Mesenchymal stem cell (in vitro differentiated cells and primary cell): ENCODE measurements around the gene WWOX.

Experiments used
- DNase-seq: peaks from one replicate; pipeline ENCODE4 v3.0.0-alpha.2; 2013
- H2AFZ ChIP-seq: one replicate; pipeline ENCODE4 v1.6.1; 2013; ENCODE audit warnings: low read depth, mild to moderate bottlenecking, control low read depth, inconsistent platforms, low read length, moderate library complexity
- H2AK5ac ChIP-seq: 2 replicates; pipeline ENCODE4 v1.6.1; 2013; ENCODE audit warnings: low read length, moderate library complexity, mild to moderate bottlenecking, inconsistent platforms; ENCODE audit not compliant: severe bottlenecking
- H2BK120ac ChIP-seq: one replicate; pipeline ENCODE4 v1.6.1; 2013; ENCODE audit warnings: low read depth, mild to moderate bottlenecking, inconsistent platforms, low read length, moderate library complexity
- H2BK12ac ChIP-seq, 2 experiments: one replicate each; pipeline ENCODE4 v1.6.1; 2013; ENCODE audit warnings: inconsistent platforms in 2 of 2, low read length in 2 of 2, mild to moderate bottlenecking in 2 of 2, moderate library complexity in 2 of 2, control low read depth in 1 of 2
- H2BK15ac ChIP-seq: one replicate; pipeline ENCODE4 v1.6.1; 2013; ENCODE audit warnings: mild to moderate bottlenecking, low read depth, inconsistent platforms; ENCODE audit not compliant: poor library complexity, severe bottlenecking
- H2BK5ac ChIP-seq: 2 replicates; pipeline ENCODE4 v1.6.1; 2013; ENCODE audit warnings: low read depth, mild to moderate bottlenecking, low read length, control low read depth, inconsistent platforms; ENCODE audit not compliant: poor library complexity, severe bottlenecking
- H3K14ac ChIP-seq, 2 experiments: one replicate each; pipeline ENCODE4 v1.6.1; 2013; ENCODE audit warnings: inconsistent platforms in 2 of 2, low read length in 2 of 2, control low read depth in 1 of 2, mild to moderate bottlenecking in 1 of 2, moderate library complexity in 1 of 2
- H3K18ac ChIP-seq, 2 experiments: one replicate each; pipeline ENCODE4 v1.6.1; 2013; ENCODE audit warnings: inconsistent platforms in 2 of 2, low read length in 2 of 2, control low read depth in 1 of 2, low read depth in 1 of 2, mild to moderate bottlenecking in 1 of 2
- H3K23ac ChIP-seq, 2 experiments: one replicate each; pipeline ENCODE4 v1.6.1; 2013; ENCODE audit warnings: inconsistent platforms in 2 of 2, low read length in 2 of 2, mild to moderate bottlenecking in 2 of 2, moderate library complexity in 2 of 2, control low read depth in 1 of 2
- H3K27ac ChIP-seq: 2 replicates; pipeline ENCODE4 v1.5.1; 2013; ENCODE audit warnings: mild to moderate bottlenecking, moderate library complexity, low read length, control low read depth, inconsistent platforms; ENCODE audit not compliant: poor library complexity, severe bottlenecking
- H3K27me3 ChIP-seq, 2 experiments: 2 replicates each; pipeline versions ENCODE4 v1.6.1 to v1.7.0; 2013; ENCODE audit warnings: low read length in 2 of 2, mild to moderate bottlenecking in 2 of 2, moderate library complexity in 2 of 2, control low read depth in 1 of 2, inconsistent platforms in 1 of 2; ENCODE audit not compliant: control insufficient read depth in 1 of 2, insufficient read depth in 1 of 2
- H3K36me3 ChIP-seq, 2 experiments: 2 replicates each; pipeline versions ENCODE4 v1.6.1 to v1.7.0; 2013; ENCODE audit warnings: low read length in 2 of 2, control low read depth in 1 of 2, inconsistent platforms in 1 of 2, low read depth in 1 of 2, mild to moderate bottlenecking in 1 of 2; ENCODE audit not compliant: insufficient read depth in 2 of 2, control insufficient read depth in 1 of 2
- H3K4ac ChIP-seq, 2 experiments: one replicate each; pipeline ENCODE4 v1.6.1; 2013; ENCODE audit warnings: inconsistent platforms in 2 of 2, low read length in 2 of 2, mild to moderate bottlenecking in 2 of 2, moderate library complexity in 2 of 2, control low read depth in 1 of 2, low read depth in 1 of 2
- H3K4me1 ChIP-seq: 2 replicates; pipeline ENCODE4 v1.6.1; 2013; ENCODE audit warnings: low read depth, low read length, control low read depth; ENCODE audit not compliant: control insufficient read depth, insufficient read depth
- H3K4me2 ChIP-seq: 2 replicates; pipeline ENCODE4 v1.6.1; 2013; ENCODE audit warnings: low read length, mild to moderate bottlenecking, inconsistent platforms; ENCODE audit not compliant: poor library complexity, severe bottlenecking
- H3K4me3 ChIP-seq, 2 experiments: 2 replicates each; pipeline versions ENCODE4 v1.5.1 to v1.7.0; 2013; ENCODE audit warnings: low read length in 2 of 2, mild to moderate bottlenecking in 2 of 2, control low read depth in 1 of 2, low read depth in 1 of 2; ENCODE audit not compliant: insufficient read depth in 1 of 2
- H3K79me1 ChIP-seq: replicated peaks from 2 replicates; pipeline ENCODE4 v1.6.1; 2013; ENCODE audit warnings: mild to moderate bottlenecking, control low read depth, low read length, inconsistent platforms; ENCODE audit not compliant: poor library complexity, severe bottlenecking
- H3K9ac ChIP-seq: 2 replicates; pipeline ENCODE4 v1.7.0; 2013; ENCODE audit warnings: mild to moderate bottlenecking, low read length, moderate library complexity
- H3K9me3 ChIP-seq: 2 replicates; pipeline ENCODE4 v1.7.0; 2013; ENCODE audit warnings: mild to moderate bottlenecking, low read length; ENCODE audit not compliant: control insufficient read depth
- H4K8ac ChIP-seq: one replicate; pipeline ENCODE4 v1.6.1; 2013; ENCODE audit warnings: inconsistent platforms, mild to moderate bottlenecking, low read length, moderate library complexity
- H4K91ac ChIP-seq: one replicate; pipeline ENCODE4 v1.6.1; 2013; ENCODE audit warnings: mild to moderate bottlenecking, low read length, inconsistent platforms
- WGBS: methylation state at CpG from one replicate; pipeline ENCODE4 v1.1.7; 2013; ENCODE audit warnings: mixed read lengths; 5-methylcytosine and 5-hydroxymethylcytosine counted together

WWOX gene

GRCh38 chr16:79150151-79150550 lies 1050.7 kb downstream of the WWOX start:
- WGBS = 90% methylated on average over 1 of the region's 1 CpG

GRCh38 chr16:79150632-79151310 lies 1051.3 kb downstream of the WWOX start:
- Histone ChIP-seq H3K18ac (no peak overlapping the region), H3K27ac (no peak overlapping the region), H3K4me1 (no peaks in the 10 kb centered on the region), H2AK5ac (no peak overlapping the region), H3K4ac (no peak overlapping the region), H3K36me3 (no peaks in the 10 kb centered on the region), H3K27me3 (no peaks in the 10 kb centered on the region), H4K8ac (no peak overlapping the region), H3K9ac (no peak overlapping the region), H3K23ac (no peak overlapping the region), H3K9me3 (no peaks in the 10 kb centered on the region), H2BK12ac (no peak overlapping the region), H2BK15ac (no peak overlapping the region), H3K79me1 (no peaks in the 10 kb centered on the region), H4K91ac (no peak overlapping the region), H3K14ac (no peak overlapping the region), H3K4me2 (no peak overlapping the region), H2BK120ac (no peak overlapping the region), H3K4me3 (no peak overlapping the region), H2AFZ (no peak overlapping the region), H2BK5ac (no peak overlapping the region)
- no peak for DNase-seq
- 88% methylated on average over 13 of the region's 13 CpGs for WGBS

More at GRCh38 chr16:79150151-79150550, 1050.7 kb downstream of the WWOX start:
- no peaks in the 10 kb centered on the region for H3K4me1 ChIP-seq
- no peak overlapping the region for H2BK15ac ChIP-seq
- H3K4ac ChIP-seq = no peak overlapping the region
- H4K8ac ChIP-seq = no peak overlapping the region
- H3K79me1 ChIP-seq = no peaks in the 10 kb centered on the region
- H3K9me3 ChIP-seq = no peaks in the 10 kb centered on the region
- no peak overlapping the region for H3K4me2 ChIP-seq
- H2BK5ac ChIP-seq = no peak overlapping the region
- H3K4me3 ChIP-seq = no peak overlapping the region
- H2AFZ ChIP-seq = no peak overlapping the region
- H2BK120ac ChIP-seq = no peak overlapping the region
- H3K14ac ChIP-seq = no peak overlapping the region
- H3K27me3 ChIP-seq = no peaks in the 10 kb centered on the region
- H3K18ac ChIP-seq = no peak overlapping the region
- H2AK5ac ChIP-seq = no peak overlapping the region
- H3K9ac ChIP-seq = no peak overlapping the region
- no peak overlapping the region for H3K23ac ChIP-seq
- no peak for DNase-seq
- no peaks in the 10 kb centered on the region for H3K36me3 ChIP-seq
- no peak overlapping the region for H2BK12ac ChIP-seq
- H4K91ac ChIP-seq = no peak overlapping the region
- no peak overlapping the region for H3K27ac ChIP-seq

DNA sequence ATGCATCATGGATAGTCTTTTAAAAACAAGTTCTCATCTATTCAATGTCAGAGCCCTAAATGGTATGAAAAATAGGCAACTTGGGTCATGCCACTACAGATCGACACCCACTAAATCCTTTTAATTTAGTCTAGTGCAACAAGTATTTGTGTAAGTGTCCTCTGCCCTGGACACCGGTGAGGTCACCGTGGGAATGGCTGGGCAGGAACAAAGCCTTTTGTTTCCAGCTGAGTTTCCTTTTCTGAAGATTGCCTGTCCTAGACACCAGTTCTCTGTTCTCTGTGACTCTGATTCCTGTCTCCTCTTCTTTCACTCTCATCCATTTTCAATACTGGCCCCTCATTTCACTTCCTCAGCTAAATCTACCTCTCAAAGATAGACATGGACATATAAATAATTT lies 1054.6 kb downstream of the WWOX start:
- Histone ChIP-seq H2BK12ac (no peak overlapping the region), H2AK5ac (no peak overlapping the region), H4K91ac (no peak overlapping the region), H3K36me3 (no peaks in the 10 kb centered on the region), H2AFZ (no peak overlapping the region), H3K23ac (no peak overlapping the region), H3K9ac (no peak overlapping the region), H3K4ac (no peak overlapping the region), H3K79me1 (no peaks in the 10 kb centered on the region), H3K18ac (no peak overlapping the region), H4K8ac (no peak overlapping the region), H3K14ac (no peak overlapping the region), H3K27me3 (peaks cover 0 to 4% of the 10 kb centered on the region in 2 experiments), H3K4me3 (no peak overlapping the region), H3K9me3 (no peaks in the 10 kb centered on the region), H3K4me2 (no peak overlapping the region), H2BK120ac (no peak overlapping the region), H2BK15ac (no peak overlapping the region), H2BK5ac (no peak overlapping the region), H3K27ac (no peak overlapping the region), H3K4me1 (no peaks in the 10 kb centered on the region)
- 86% methylated on average over 3 of the region's 3 CpGs for WGBS
- no peak for DNase-seq

GRCh38 chr16:79155471-79155870 lies 1056.0 kb downstream of the WWOX start:
- H3K9me3 ChIP-seq = no peaks in the 10 kb centered on the region
- H3K9ac ChIP-seq = no peak overlapping the region
- DNase-seq = no peak
- no peak overlapping the region for H2BK5ac ChIP-seq
- H2BK120ac ChIP-seq = no peak overlapping the region
- H3K4me3 ChIP-seq = no peak overlapping the region
- H3K79me1 ChIP-seq = no peaks in the 10 kb centered on the region
- H3K4me2 ChIP-seq = no peak overlapping the region
- no peak overlapping the region for H2AFZ ChIP-seq
- no peak overlapping the region for H3K27ac ChIP-seq
- H3K36me3 ChIP-seq = no peaks in the 10 kb centered on the region
- 84% methylated on average over 3 of the region's 3 CpGs for WGBS
- no peak overlapping the region for H2AK5ac ChIP-seq
- no peak overlapping the region for H3K23ac ChIP-seq
- H3K27me3 ChIP-seq = peaks cover 0 to 4% of the 10 kb centered on the region in 2 experiments
- H3K4ac ChIP-seq = no peak overlapping the region
- no peak overlapping the region for H3K14ac ChIP-seq
- H3K4me1 ChIP-seq = no peaks in the 10 kb centered on the region
- no peak overlapping the region for H2BK15ac ChIP-seq
- no peak overlapping the region for H3K18ac ChIP-seq
- no peak overlapping the region for H4K91ac ChIP-seq
- H4K8ac ChIP-seq = no peak overlapping the region
- H2BK12ac ChIP-seq = no peak overlapping the region
